NT2/D1 (cell line): ENCODE results near the gene ZNF488.

Source experiments
- DNase-seq: peaks from one replicate; pipeline ENCODE4 v3.0.0-alpha.2; 2011; ENCODE audit warnings: low read depth, low spot score
- H3K27me3 ChIP-seq: 2 replicates; pipeline ENCODE4 v1.6.0; 2011; ENCODE audit warnings: mild to moderate bottlenecking; ENCODE audit not compliant: insufficient read length, insufficient read depth
- H3K36me3 ChIP-seq: 2 replicates; pipeline ENCODE4 v1.6.1; 2011; ENCODE audit warnings: mild to moderate bottlenecking, low read length, mixed read lengths; ENCODE audit not compliant: insufficient read depth, insufficient read length
- H3K4me1 ChIP-seq: 2 replicates; pipeline ENCODE4 v1.5.1; 2011; ENCODE audit not compliant: insufficient read depth, insufficient read length
- H3K4me3 ChIP-seq: 2 replicates; pipeline ENCODE4 v1.5.1; 2011; ENCODE audit warnings: low read depth; ENCODE audit not compliant: insufficient read length
- H3K9ac ChIP-seq: 2 replicates; pipeline ENCODE4 v1.6.0; 2011; ENCODE audit warnings: low read depth; ENCODE audit not compliant: insufficient read length
- H3K9me3 ChIP-seq: 2 replicates; pipeline ENCODE4 v1.5.1; 2011; ENCODE audit warnings: mild to moderate bottlenecking, low read length; ENCODE audit not compliant: insufficient read depth
- SUZ12 ChIP-seq: IDR thresholded peaks from 2 replicates; pipeline ENCODE4 v1.6.1; 2011; ENCODE audit not compliant: insufficient read length, insufficient read depth; ENCODE audit errors: extremely low read depth
- YY1 ChIP-seq: IDR thresholded peaks from 2 replicates; pipeline ENCODE4 v1.6.1; 2011; ENCODE audit not compliant: insufficient read length, insufficient read depth
- ZNF274 ChIP-seq: IDR thresholded peaks from 2 replicates; pipeline ENCODE4 v1.6.1; 2011; ENCODE audit warnings: mild to moderate bottlenecking, low read depth, low read length

The ZNF488 gene

DNA sequence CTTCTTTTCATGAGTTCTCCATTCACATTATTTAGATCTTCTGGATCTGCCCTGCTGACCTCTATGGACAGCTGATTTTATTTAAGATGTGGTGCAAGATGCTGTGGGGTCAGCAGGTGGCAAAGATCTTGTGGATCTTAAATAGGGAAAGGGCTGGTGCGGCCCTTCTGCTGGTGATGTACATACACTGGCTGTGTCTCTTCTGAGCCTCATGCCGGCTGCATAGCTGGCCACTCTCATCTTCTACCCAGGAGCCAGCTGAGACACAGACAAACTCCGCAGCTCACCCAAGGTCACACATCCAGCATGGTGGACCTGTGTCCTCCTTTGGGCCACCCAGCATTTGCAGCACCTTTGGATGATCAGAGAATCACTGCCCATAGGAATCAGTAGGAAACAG, 26.2 kb downstream of the ZNF488 start:
- no peaks in the 10 kb centered on the region for H3K9me3 ChIP-seq
- DNase-seq, result no peak
- H3K27me3 ChIP-seq, result no peaks in the 10 kb centered on the region
- no peak overlapping the region for H3K4me3 ChIP-seq
- no peaks in the 10 kb centered on the region for H3K4me1 ChIP-seq
- H3K9ac ChIP-seq, result no peak overlapping the region
- TF ChIP-seq YY1 (no peak), SUZ12 (no peak), ZNF274 (no peak)
- no peaks in the 10 kb centered on the region for H3K36me3 ChIP-seq

DNA sequence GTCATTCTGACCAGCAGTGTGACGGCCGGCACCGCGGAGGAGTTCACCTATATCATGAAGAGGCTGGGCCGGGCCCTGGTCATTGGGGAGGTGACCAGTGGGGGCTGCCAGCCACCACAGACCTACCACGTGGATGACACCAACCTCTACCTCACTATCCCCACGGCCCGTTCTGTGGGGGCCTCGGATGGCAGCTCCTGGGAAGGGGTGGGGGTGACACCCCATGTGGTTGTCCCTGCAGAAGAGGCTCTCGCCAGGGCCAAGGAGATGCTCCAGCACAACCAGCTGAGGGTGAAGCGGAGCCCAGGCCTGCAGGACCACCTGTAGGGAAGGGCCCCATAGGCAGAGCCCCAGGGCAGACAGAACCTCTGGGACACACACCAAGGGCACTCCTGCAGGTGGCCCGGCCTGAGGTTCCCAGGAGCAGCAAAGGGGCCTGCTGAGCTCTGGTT, 26.9 kb downstream of the ZNF488 start:
- TF ChIP-seq ZNF274 (no peak), SUZ12 (no peak), YY1 (no peak)
- H3K4me1 ChIP-seq, result no peaks in the 10 kb centered on the region
- H3K27me3 ChIP-seq, result no peaks in the 10 kb centered on the region
- no peak overlapping the region for H3K9ac ChIP-seq
- no peak for DNase-seq
- no peak overlapping the region for H3K4me3 ChIP-seq
- H3K36me3 ChIP-seq, result no peaks in the 10 kb centered on the region
- H3K9me3 ChIP-seq, result no peaks in the 10 kb centered on the region

DNA sequence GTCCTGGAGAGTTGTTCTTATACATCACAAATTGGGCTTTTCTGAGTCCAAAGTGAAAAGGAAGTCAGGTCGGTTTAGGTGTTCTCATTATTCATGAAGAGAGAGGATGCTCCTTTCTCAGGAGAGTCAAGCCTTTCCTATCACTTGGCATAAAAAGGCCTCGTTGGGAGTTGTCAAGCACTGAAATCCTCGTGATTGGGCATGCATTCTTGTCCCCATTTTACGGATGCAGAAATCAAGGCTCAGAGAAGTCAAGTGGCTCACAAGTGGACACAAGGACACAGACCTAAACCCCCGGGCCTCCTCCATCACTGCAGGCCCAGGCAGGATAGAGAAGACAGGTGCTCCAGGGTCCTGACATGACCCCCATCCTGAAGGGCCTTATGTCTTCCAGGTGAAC, 27.4 kb downstream of the ZNF488 start:
- Histone ChIP-seq H3K9ac (no peak overlapping the region), H3K4me1 (no peaks in the 10 kb centered on the region), H3K27me3 (no peaks in the 10 kb centered on the region), H3K9me3 (no peaks in the 10 kb centered on the region), H3K4me3 (no peak overlapping the region), H3K36me3 (no peaks in the 10 kb centered on the region)
- DNase-seq, result no peak
- TF ChIP-seq SUZ12, result no peak

DNA sequence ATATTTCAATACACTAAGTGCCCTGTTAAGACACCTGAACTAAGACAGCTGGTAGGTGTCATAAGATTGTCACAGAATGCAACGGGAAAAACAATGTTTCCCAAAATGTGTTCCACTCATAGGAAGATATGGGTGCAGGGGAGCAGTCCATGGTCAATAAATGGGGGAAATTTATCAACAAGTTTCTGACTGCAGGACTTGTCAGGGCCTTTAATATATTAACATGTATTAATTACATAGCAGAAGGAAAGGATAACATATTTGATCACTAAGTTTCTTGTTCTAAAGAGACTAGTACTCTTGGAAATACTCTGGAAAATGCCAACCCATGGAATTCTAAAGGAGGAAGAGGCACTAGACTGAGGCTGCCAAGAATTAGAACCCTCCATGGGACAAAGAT, 29.2 kb downstream of the ZNF488 start:
- TF ChIP-seq YY1 (no peak), ZNF274 (no peak)
- no peak overlapping the region for H3K9ac ChIP-seq
- H3K9me3 ChIP-seq, result no peaks in the 10 kb centered on the region
- no peaks in the 10 kb centered on the region for H3K4me1 ChIP-seq
- no peaks in the 10 kb centered on the region for H3K36me3 ChIP-seq
- DNase-seq, result no peak
- H3K4me3 ChIP-seq, result no peak overlapping the region
- no peaks in the 10 kb centered on the region for H3K27me3 ChIP-seq

DNA sequence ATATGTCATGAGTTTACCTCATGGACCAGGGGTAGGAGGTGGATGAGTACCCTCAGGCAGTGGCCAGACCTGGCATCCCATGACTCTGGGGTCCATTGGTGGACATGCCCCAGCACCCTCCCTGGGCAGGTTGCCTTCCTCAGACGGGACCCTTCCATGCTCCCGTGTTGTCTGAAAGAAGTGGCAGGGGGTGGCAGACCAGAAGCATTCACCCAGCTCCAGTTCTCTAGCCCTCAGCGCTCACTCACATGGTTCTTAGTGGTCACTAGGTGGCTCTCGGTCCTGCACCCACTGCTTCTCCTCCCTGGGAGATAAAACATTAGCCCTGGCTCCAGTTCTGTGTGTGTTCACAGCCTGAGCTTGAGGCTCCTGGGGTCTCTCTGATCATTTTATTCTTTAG, 29.9 kb downstream of the ZNF488 start:
- no peak for DNase-seq

DNA sequence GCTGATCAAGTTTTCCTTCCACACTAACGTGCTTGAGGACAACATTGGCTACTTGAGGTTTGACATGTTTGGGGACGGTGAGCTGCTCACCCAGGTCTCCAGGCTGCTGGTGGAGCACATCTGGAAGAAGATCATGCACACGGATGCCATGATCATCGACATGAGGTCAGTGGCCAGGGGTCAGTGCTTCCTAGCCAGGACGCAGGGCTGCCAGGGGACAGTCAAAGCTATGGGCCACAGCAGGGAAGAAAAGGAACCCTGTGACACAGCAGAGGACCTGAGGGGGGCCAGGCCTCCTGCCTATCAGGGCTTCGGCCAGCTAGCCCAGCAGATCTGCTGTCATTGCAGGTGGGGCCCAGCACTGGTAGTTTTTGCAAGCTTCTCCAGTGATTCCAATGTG, 30.7 kb downstream of the ZNF488 start:
- Histone ChIP-seq H3K9ac (no peak overlapping the region), H3K36me3 (no peaks in the 10 kb centered on the region), H3K9me3 (no peaks in the 10 kb centered on the region), H3K4me3 (no peak overlapping the region), H3K27me3 (no peaks in the 10 kb centered on the region), H3K4me1 (no peaks in the 10 kb centered on the region)
- TF ChIP-seq SUZ12 (no peak), YY1 (no peak)
- no peak for DNase-seq

More for the DNA sequence above, 29.9 kb downstream of the ZNF488 start:
- TF ChIP-seq SUZ12 (no peak), ZNF274 (no peak), YY1 (no peak)
- H3K4me3 ChIP-seq, result no peak overlapping the region
- no peaks in the 10 kb centered on the region for H3K27me3 ChIP-seq
- no peaks in the 10 kb centered on the region for H3K4me1 ChIP-seq
- no peaks in the 10 kb centered on the region for H3K36me3 ChIP-seq
- no peaks in the 10 kb centered on the region for H3K9me3 ChIP-seq
- no peak overlapping the region for H3K9ac ChIP-seq

DNA sequence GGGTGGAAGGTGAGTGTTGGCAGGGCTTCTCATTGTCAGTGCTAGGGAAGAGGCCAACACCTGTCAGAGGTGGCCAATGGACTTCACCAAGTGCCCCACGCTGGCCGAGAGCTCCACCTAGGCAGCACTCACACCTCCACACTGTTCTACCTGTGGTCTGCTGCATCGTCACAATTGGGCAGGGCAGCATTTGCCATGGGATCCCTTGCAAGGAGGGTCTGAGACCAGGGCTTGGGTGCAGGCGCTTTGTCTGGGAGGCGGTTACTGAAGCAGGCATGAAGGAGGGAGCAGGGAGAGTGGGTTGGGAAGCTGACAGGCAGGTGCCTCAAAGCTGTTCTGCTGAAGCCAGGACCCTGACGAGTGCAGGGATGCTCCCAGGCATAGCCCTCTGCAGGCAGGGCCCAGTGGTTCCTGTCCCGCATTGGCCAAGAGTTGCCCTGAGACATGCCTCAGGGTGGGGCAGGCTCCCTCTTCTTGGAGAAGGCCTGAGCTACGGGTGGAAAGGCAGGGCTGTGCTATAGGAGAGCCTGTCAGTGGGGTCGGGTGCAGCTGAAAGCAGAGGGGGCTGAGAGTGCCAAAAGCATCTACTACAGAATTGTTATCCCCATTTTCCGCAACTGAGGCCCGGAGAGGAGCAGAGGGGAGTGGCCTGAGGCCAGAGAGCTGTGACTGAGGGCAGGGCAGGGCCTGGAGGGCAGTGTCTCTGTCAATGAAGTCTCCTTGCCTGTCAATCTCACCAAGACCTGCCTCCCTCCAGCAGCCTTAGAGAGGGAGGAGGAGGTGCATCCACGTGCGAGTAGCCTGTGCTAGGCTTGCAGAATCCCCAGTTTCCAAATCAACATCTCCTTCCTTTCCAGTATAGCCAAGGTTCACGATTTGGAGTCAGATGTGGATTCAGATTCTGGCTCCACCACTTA, 31.9 kb downstream of the ZNF488 start:
- DNase-seq, result no peak
- Histone ChIP-seq H3K4me3 (no peak overlapping the region), H3K4me1 (no peaks in the 10 kb centered on the region), H3K36me3 (no peaks in the 10 kb centered on the region), H3K27me3 (no peaks in the 10 kb centered on the region), H3K9me3 (no peaks in the 10 kb centered on the region), H3K9ac (no peak overlapping the region)
- no peak for TF ChIP-seq ZNF274
